Stimulated activated naive CD4-positive, alpha-beta T cell treated with Interleukin-2 at 50 U/mL for 16 hours (primary cell): ENCODE results near the gene PRKRIP1.
A peak's percentile ranks its signal among the peaks of the same experiment; 100 is the strongest.
"Not testable (repeated sequence)": the region's sequence is repeated elsewhere in the genome, so short reads cannot be mapped to it uniquely, and the experiment has no call there.

Experiments used
- DNase-seq: peaks from one replicate; lab custom pipeline; 2025; lab: John Stamatoyannopoulos, UW

Gene PRKRIP1

GRCh38 chr7:102395873-102396709 lies at the start of gene PRKRIP1:
TSS of gene PRKRIP1 (plus strand) at chr7:102396363. CDS start at chr7:102396412, 49 bp downstream.
- peak; percentile 86 for DNase-seq

- DNase-seq: not testable (repeated sequence)
Observed at GRCh38 chr7:102346983-102347382, 49.2 kb upstream of the PRKRIP1 start.

GRCh38 chr7:102356344-102356743 lies 39.8 kb upstream of the PRKRIP1 start, which contains the start of gene SPDYE6:
TSS of gene SPDYE6 (minus strand) at chr7:102356444. CDS start at chr7:102356023, 421 bp downstream.
- DNase-seq: not testable (repeated sequence)

GRCh38 chr7:102363549-102364393 lies 32.4 kb upstream of the PRKRIP1 start:
- peak; percentile 94 for DNase-seq

- DNase-seq: not testable (repeated sequence)
Observed at GRCh38 chr7:102364394-102364886, 31.7 kb upstream of the PRKRIP1 start.

GRCh38 chr7:102365390-102365789 lies 30.8 kb upstream of the PRKRIP1 start:
- not testable (repeated sequence) for DNase-seq

GRCh38 chr7:102370038-102370437 lies 26.1 kb upstream of the PRKRIP1 start:
- DNase-seq: not testable (repeated sequence)

- DNase-seq: not testable (repeated sequence)
Observed at GRCh38 chr7:102372796-102373195, 23.4 kb upstream of the PRKRIP1 start.

- DNase-seq: no peak
Observed at GRCh38 chr7:102376964-102377466, 19.1 kb upstream of the PRKRIP1 start.

- not testable (repeated sequence) for DNase-seq
Observed at GRCh38 chr7:102380837-102381236, 15.3 kb upstream of the PRKRIP1 start.

GRCh38 chr7:102381696-102382425 lies 14.3 kb upstream of the PRKRIP1 start:
- not testable (repeated sequence) for DNase-seq

GRCh38 chr7:102387064-102387463 lies 9.1 kb upstream of the PRKRIP1 start:
- no peak for DNase-seq

GRCh38 chr7:102389810-102390209 lies 6.4 kb upstream of the PRKRIP1 start:
- DNase-seq: no peak

GRCh38 chr7:102390697-102391484 lies 5.3 kb upstream of the PRKRIP1 start:
- DNase-seq: peak; percentile 56

- DNase-seq: no peak
Observed at GRCh38 chr7:102392330-102392729, 3.8 kb upstream of the PRKRIP1 start.

- DNase-seq: no peak
Observed at GRCh38 chr7:102393467-102393866, 2.7 kb upstream of the PRKRIP1 start.

GRCh38 chr7:102395592-102395872 lies 631 bp upstream of the PRKRIP1 start:
- no peak for DNase-seq

GRCh38 chr7:102396710-102397019 lies 502 bp downstream of the PRKRIP1 start:
- no peak for DNase-seq

- DNase-seq: no peak
Observed at GRCh38 chr7:102398543-102398942, 2.4 kb downstream of the PRKRIP1 start.

GRCh38 chr7:102400360-102400759 lies 4.2 kb downstream of the PRKRIP1 start:
- no peak for DNase-seq

- DNase-seq: no peak
Observed at GRCh38 chr7:102403563-102403962, 7.4 kb downstream of the PRKRIP1 start.
